ENCODE results near the gene PRKACB.

DNA sequence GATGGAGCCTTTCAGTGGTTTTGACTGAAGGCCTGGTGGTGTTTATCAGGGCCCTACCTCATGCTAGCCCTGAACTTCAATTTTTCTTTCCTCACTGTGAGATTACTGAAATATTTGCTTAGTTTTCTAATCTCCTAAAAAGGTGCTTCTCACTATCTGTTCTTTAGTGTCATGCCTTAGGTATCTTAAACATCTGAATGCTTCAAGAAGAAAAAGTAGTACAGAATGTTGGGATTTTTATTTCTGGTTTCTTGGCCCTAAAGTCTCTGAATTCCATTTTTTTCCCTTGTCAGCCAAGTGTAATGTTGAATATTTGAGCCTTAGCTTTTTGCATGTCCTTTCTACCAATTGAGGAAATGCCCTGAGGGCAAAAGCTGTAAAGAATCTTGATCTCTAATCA lies 47.9 kb upstream of the PRKACB start:
- TF ChIP-seq, protein P1, sequence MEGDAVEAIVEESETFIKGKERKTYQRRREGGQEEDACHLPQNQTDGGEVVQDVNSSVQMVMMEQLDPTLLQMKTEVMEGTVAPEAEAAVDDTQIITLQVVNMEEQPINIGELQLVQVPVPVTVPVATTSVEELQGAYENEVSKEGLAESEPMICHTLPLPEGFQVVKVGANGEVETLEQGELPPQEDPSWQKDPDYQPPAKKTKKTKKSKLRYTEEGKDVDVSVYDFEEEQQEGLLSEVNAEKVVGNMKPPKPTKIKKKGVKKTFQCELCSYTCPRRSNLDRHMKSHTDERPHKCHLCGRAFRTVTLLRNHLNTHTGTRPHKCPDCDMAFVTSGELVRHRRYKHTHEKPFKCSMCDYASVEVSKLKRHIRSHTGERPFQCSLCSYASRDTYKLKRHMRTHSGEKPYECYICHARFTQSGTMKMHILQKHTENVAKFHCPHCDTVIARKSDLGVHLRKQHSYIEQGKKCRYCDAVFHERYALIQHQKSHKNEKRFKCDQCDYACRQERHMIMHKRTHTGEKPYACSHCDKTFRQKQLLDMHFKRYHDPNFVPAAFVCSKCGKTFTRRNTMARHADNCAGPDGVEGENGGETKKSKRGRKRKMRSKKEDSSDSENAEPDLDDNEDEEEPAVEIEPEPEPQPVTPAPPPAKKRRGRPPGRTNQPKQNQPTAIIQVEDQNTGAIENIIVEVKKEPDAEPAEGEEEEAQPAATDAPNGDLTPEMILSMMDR (IDR thresholded peaks at IDR 0.05; ENCODE audit: insufficient read depth, low read depth, low read length) = no peak
- TF ChIP-seq EZH2 (IDR thresholded peaks at IDR 0.05; ENCODE audit: insufficient read depth, low read length) = no peak
